Vagina (tissue), 2 donors: ENCODE data around the gene SEMA5B.

Source experiments
- POLR2A ChIP-seq, 2 donors: fragments of 450-650 bp; IDR thresholded peaks; one replicate each; pipeline ENCODE4 v1.6.1; 2017; ENCODE audit warnings: antibody characterized with exemption in 2 of 2, mild to moderate bottlenecking in 2 of 2, moderate library complexity in 2 of 2
- TF ChIP-seq, protein P1 (sequence below), 3 experiments: fragments of 450-650 bp in 2 of 3; fragments of 200-600 bp in 1 of 3; sonication (generic) in 1 of 3; IDR thresholded peaks; one replicate each; pipeline ENCODE4 v1.5.1; 2017 to 2019; ENCODE audit warnings: antibody characterized with exemption in 3 of 3, mild to moderate bottlenecking in 2 of 3, moderate library complexity in 2 of 3

DNA sequence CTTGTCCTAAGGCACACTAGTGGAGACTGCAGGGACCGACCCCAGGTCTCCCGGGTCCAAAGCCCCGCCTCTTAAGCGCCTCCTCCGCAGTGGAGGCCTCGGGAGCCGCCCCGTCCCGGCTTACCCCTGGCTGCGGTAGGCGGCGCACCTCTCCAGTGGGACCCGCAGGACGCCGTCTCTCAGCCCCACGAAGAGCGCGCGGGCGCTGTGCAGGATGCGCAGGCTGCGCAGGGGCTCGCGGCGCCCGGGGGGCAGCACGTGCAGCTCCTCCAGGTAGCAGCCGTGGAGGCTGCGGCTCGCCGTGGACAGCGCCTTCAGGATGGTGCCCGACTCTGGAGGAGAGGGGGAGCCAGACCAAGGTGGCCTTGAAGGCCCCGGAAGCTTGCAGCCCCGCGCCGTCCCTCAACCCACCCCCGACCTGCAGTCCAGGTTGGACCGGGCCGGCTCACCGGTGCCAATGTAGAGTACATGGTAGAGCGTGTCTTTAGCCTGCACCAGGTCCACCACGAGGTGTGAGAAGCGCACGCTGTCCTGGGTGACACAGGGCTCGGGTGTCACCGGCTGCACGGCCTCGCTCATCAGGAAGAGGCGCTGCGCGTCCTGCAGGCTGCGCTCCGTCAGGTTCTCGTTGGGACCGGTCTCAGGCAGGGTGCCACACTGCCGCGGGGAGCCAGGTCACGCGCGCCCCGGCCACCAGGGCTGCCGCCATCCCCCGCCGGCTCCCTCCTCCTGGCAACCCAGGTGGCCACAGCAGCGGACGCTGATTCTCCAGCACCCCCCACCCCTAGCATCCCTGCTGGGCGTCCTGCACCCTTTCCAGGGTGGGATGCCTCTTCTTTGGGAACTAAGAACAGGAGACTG, 105.5 kb downstream of the SEMA5B start:
- TF ChIP-seq, protein P1, sequence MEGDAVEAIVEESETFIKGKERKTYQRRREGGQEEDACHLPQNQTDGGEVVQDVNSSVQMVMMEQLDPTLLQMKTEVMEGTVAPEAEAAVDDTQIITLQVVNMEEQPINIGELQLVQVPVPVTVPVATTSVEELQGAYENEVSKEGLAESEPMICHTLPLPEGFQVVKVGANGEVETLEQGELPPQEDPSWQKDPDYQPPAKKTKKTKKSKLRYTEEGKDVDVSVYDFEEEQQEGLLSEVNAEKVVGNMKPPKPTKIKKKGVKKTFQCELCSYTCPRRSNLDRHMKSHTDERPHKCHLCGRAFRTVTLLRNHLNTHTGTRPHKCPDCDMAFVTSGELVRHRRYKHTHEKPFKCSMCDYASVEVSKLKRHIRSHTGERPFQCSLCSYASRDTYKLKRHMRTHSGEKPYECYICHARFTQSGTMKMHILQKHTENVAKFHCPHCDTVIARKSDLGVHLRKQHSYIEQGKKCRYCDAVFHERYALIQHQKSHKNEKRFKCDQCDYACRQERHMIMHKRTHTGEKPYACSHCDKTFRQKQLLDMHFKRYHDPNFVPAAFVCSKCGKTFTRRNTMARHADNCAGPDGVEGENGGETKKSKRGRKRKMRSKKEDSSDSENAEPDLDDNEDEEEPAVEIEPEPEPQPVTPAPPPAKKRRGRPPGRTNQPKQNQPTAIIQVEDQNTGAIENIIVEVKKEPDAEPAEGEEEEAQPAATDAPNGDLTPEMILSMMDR (IDR thresholded peaks at IDR 0.05), result no peak
- TF ChIP-seq POLR2A (IDR thresholded peaks at IDR 0.05), result no peak
